Measurements from ENCODE around the gene MB. TPM values are rescaled to one million over a fixed set of nuclear protein-coding genes. Genes with fewer than 3 reads are reported as not detected.

Gene MB
- total RNA-seq, 1 experiment from 2014 or later = 1.5 TPM

DNA sequence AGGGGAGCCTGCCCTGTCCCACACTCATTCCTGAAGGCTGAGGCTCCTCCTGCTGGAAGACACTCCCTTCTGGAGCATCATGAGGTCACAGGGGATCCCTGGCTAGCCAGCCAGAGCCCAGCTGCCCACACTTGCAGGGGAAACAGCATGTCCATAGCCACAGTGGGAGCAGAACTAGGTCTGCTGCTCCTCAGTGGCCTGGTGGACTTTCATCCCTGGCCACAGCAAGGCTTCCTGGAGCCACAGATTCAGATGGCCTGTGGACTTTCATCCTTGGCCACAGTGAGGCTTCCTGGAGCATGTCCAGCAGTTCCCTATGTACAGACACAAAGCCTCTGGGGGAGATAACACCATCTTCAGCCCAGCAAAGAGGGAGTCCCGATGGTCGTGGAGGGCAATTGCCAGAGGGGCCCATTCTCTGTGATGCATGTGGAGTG is 25.2 kb upstream of the MB start:
- peaks cover 13 to 27% of the 10 kb centered on the region in 2 experiments for H3K4me1 ChIP-seq (ENCODE audit: control insufficient read depth in 1 of 2, insufficient read depth in 2 of 2, low read length in 2 of 2)
- RAD21 ChIA-PET (ENCODE audit: low non-redundant PET in 1 of 2, low total read pairs in 2 of 2, uncharacterized antibody in 2 of 2, unreplicated experiment in 2 of 2) = no interaction called here
- no peaks in the 10 kb centered on the region for H3K27me3 ChIP-seq (ENCODE audit: insufficient read depth, low read length)
- POLR2A ChIA-PET = no interaction called here
- intact Hi-C loops (cut with micrococcal nuclease) = no loop called here
- H3K9me3 ChIP-seq (ENCODE audit: control insufficient read depth in 1 of 2, insufficient read depth in 1 of 2, low read depth in 1 of 2, low read length in 2 of 2) = no peaks in the 10 kb centered on the region
- CTCF ChIA-PET = interaction anchor here (1.1 kb wide), 1 partner anchor 10 kb away, joined by 3 read pairs; no protein-coding TSS in a partner anchor
- H2AFZ ChIP-seq (ENCODE audit: low read depth, low read length, poor library complexity, severe bottlenecking) = no peak overlapping the region
- H3K9me2 ChIP-seq (ENCODE audit: insufficient read depth) = no peaks in the 10 kb centered on the region
- DNase-seq (ENCODE audit: low read depth, low spot score) (no peak), ATAC-seq (peak; percentile 42; the same call in 1 of the 2 replicates)
- no peaks in the 10 kb centered on the region for H4K20me1 ChIP-seq (ENCODE audit: insufficient read depth)
- no peak overlapping the region for H3K4me2 ChIP-seq (ENCODE audit: low read length)
- H3K4me3 ChIP-seq (replicated peaks in 1 of 2; ENCODE audit: low read depth in 1 of 2, low read length in 2 of 2) = no peak overlapping the region
- H3K36me3 ChIP-seq (ENCODE audit: control insufficient read depth in 1 of 2, insufficient read depth in 2 of 2, low read length in 2 of 2) = no peaks in the 10 kb centered on the region
- no peak overlapping the region for H3K27ac ChIP-seq (ENCODE audit: low read depth, low read length)
- H3K79me2 ChIP-seq (ENCODE audit: insufficient read depth, low read length) = no peaks in the 10 kb centered on the region
- TF ChIP-seq POLR2AphosphoS5 (IDR thresholded peaks at IDR 0.05; ENCODE audit: low read depth, low read length) (no peak), YY1 (IDR thresholded peaks at IDR 0.05; ENCODE audit: extremely low read depth, insufficient replicate concordance, low read depth, low read length) (no peak), SP1 (IDR thresholded peaks at IDR 0.05; ENCODE audit: low read depth) (no peak), EZH2phosphoT487 (IDR thresholded peaks at IDR 0.05; ENCODE audit: borderline replicate concordance) (no peak), CEBPB (IDR thresholded peaks at IDR 0.05; ENCODE audit: low read depth) (no peak), CBX3 (IDR thresholded peaks at IDR 0.05; ENCODE audit: low read depth) (no peak), RAD21 (IDR thresholded peaks at IDR 0.05; ENCODE audit: low read depth) (no peak), ZFX (IDR thresholded peaks at IDR 0.05) (no peak), ZNF274 (IDR thresholded peaks at IDR 0.05; ENCODE audit: low read depth, low read length) (no peak)
- TF ChIP-seq, protein P1, sequence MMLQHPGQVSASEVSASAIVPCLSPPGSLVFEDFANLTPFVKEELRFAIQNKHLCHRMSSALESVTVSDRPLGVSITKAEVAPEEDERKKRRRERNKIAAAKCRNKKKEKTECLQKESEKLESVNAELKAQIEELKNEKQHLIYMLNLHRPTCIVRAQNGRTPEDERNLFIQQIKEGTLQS (IDR thresholded peaks at IDR 0.05) = no peak
- TF ChIP-seq, protein P2, sequence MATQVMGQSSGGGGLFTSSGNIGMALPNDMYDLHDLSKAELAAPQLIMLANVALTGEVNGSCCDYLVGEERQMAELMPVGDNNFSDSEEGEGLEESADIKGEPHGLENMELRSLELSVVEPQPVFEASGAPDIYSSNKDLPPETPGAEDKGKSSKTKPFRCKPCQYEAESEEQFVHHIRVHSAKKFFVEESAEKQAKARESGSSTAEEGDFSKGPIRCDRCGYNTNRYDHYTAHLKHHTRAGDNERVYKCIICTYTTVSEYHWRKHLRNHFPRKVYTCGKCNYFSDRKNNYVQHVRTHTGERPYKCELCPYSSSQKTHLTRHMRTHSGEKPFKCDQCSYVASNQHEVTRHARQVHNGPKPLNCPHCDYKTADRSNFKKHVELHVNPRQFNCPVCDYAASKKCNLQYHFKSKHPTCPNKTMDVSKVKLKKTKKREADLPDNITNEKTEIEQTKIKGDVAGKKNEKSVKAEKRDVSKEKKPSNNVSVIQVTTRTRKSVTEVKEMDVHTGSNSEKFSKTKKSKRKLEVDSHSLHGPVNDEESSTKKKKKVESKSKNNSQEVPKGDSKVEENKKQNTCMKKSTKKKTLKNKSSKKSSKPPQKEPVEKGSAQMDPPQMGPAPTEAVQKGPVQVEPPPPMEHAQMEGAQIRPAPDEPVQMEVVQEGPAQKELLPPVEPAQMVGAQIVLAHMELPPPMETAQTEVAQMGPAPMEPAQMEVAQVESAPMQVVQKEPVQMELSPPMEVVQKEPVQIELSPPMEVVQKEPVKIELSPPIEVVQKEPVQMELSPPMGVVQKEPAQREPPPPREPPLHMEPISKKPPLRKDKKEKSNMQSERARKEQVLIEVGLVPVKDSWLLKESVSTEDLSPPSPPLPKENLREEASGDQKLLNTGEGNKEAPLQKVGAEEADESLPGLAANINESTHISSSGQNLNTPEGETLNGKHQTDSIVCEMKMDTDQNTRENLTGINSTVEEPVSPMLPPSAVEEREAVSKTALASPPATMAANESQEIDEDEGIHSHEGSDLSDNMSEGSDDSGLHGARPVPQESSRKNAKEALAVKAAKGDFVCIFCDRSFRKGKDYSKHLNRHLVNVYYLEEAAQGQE (IDR thresholded peaks at IDR 0.05; ENCODE audit: low read depth) = no peak
- BruUV-seq (replicated peaks) = no TSS peak
- no peak overlapping the region for H3K9ac ChIP-seq (ENCODE audit: low read length)
